COLO668 (cell line): ENCODE data around the gene CAMKK2.
A peak's percentile ranks its signal among the peaks of the same experiment; 100 is the strongest.
"Not testable (repeated sequence)": the region's sequence is repeated elsewhere in the genome, so short reads cannot be mapped to it uniquely, and the experiment has no call there.

ENCODE experiments used
- DNase-seq: peaks from one replicate; lab custom pipeline; 2025; ENCODE audit not compliant: unreplicated experiment; lab: John Stamatoyannopoulos, UW

CAMKK2 gene

GRCh38 chr12:121299662-121300061 lies 3.2 kb upstream of the CAMKK2 start:
- no peak for DNase-seq

- DNase-seq = not testable (repeated sequence)
Measured at GRCh38 chr12:121298411-121298810, 1.9 kb upstream of the CAMKK2 start.

GRCh38 chr12:121297435-121297991 lies 1.0 kb upstream of the CAMKK2 start:
- DNase-seq = peak; percentile 57

GRCh38 chr12:121295746-121296617 lies 527 bp downstream of the CAMKK2 start:
- DNase-seq = peak; percentile 60

GRCh38 chr12:121295116-121295745 lies 1.3 kb downstream of the CAMKK2 start:
- DNase-seq = no peak

GRCh38 chr12:121294151-121294889 lies 2.2 kb downstream of the CAMKK2 start:
- no peak for DNase-seq

GRCh38 chr12:121293603-121294002 lies 2.9 kb downstream of the CAMKK2 start:
- DNase-seq = no peak

GRCh38 chr12:121290410-121290809 lies 6.1 kb downstream of the CAMKK2 start:
- no peak for DNase-seq

GRCh38 chr12:121289962-121290361 lies 6.5 kb downstream of the CAMKK2 start:
- DNase-seq = no peak

- no peak for DNase-seq
Measured at GRCh38 chr12:121288986-121289385, 7.5 kb downstream of the CAMKK2 start.

- no peak for DNase-seq
Measured at GRCh38 chr12:121288158-121288845, 8.2 kb downstream of the CAMKK2 start.

GRCh38 chr12:121287267-121287954 lies 9.1 kb downstream of the CAMKK2 start:
- no peak for DNase-seq

- no peak for DNase-seq
Measured at GRCh38 chr12:121285856-121286255, 10.7 kb downstream of the CAMKK2 start.

- DNase-seq = no peak
Measured at GRCh38 chr12:121284551-121285390, 11.7 kb downstream of the CAMKK2 start.

- no peak for DNase-seq
Measured at GRCh38 chr12:121283841-121284240, 12.7 kb downstream of the CAMKK2 start.

- no peak for DNase-seq
Measured at GRCh38 chr12:121283388-121283787, 13.1 kb downstream of the CAMKK2 start.

- DNase-seq = not testable (repeated sequence)
Measured at GRCh38 chr12:121282910-121283309, 13.6 kb downstream of the CAMKK2 start.

GRCh38 chr12:121282072-121282742 lies 14.3 kb downstream of the CAMKK2 start:
- DNase-seq = no peak

GRCh38 chr12:121281116-121281515 lies 15.4 kb downstream of the CAMKK2 start:
- not testable (repeated sequence) for DNase-seq
